ENCODE data around the gene KREMEN1. TPM values are rescaled to one million over a fixed set of nuclear protein-coding genes. Genes with fewer than 3 reads are reported as not detected.

Gene KREMEN1
- total and polyA plus RNA-seq, 2 experiments from 2014 or later, result 1.8 to 3.8 TPM

DNA sequence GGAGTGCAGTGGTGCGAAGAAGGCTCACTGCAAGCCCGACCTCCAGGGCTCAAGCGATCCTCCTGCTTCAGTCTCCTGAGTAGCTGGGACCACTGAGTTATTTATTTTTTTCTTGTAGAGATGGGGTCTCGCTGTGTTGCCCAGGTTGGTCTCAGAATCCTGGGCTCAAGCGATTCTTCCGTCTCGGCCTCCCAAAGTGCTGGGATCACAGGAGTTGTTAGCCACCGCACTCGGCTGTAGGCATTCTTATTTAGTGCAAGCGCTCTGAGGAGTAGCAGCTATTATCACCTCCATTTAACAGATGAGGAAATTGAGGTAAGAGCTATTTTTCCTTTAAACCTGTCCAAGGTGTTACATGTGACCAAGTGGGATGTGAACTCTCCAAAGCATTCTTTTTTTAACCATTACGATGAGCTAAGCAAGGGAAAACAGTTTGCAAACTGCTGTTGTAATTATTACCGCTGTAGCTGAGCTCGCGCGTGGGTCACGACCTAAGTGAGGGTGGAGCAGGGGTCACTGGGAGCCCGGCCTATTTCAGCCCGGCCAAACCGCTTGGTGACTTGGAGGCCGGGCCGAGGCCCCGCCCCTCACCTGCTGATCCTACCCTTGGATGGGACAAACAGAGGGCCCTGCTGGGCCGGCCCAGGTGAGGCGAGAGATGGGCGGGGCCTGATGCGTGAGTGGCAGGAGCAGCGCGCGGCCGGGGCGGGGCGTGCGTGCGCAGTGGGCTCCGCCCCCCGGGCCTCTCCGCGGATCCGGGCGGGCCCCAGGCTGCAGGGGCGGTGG lies 449 bp upstream of the KREMEN1 start:
- no peak for TF ChIP-seq NANOG (IDR thresholded peaks at IDR 0.05; ENCODE audit: borderline replicate concordance)
- no peak for TF ChIP-seq POLR2AphosphoS5 (IDR thresholded peaks at IDR 0.05; ENCODE audit: low read depth)
- no peak for TF ChIP-seq CREB1 (CRISPR knock-in tag; IDR thresholded peaks at IDR 0.05; ENCODE audit: low read depth)
- TF ChIP-seq EZH2 (IDR thresholded peaks at IDR 0.05; ENCODE audit: low read depth, unreplicated experiment), result no peak
- TF ChIP-seq EZH2phosphoT487 (IDR thresholded peaks at IDR 0.05; ENCODE audit: unreplicated experiment), result no peak
- no peak for TF ChIP-seq ZNF114 (CRISPR knock-in tag; IDR thresholded peaks at IDR 0.05)
- TF ChIP-seq, protein P1, sequence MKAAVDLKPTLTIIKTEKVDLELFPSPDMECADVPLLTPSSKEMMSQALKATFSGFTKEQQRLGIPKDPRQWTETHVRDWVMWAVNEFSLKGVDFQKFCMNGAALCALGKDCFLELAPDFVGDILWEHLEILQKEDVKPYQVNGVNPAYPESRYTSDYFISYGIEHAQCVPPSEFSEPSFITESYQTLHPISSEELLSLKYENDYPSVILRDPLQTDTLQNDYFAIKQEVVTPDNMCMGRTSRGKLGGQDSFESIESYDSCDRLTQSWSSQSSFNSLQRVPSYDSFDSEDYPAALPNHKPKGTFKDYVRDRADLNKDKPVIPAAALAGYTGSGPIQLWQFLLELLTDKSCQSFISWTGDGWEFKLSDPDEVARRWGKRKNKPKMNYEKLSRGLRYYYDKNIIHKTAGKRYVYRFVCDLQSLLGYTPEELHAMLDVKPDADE (IDR thresholded peaks at IDR 0.05), result no peak
- TF ChIP-seq, protein P2, sequence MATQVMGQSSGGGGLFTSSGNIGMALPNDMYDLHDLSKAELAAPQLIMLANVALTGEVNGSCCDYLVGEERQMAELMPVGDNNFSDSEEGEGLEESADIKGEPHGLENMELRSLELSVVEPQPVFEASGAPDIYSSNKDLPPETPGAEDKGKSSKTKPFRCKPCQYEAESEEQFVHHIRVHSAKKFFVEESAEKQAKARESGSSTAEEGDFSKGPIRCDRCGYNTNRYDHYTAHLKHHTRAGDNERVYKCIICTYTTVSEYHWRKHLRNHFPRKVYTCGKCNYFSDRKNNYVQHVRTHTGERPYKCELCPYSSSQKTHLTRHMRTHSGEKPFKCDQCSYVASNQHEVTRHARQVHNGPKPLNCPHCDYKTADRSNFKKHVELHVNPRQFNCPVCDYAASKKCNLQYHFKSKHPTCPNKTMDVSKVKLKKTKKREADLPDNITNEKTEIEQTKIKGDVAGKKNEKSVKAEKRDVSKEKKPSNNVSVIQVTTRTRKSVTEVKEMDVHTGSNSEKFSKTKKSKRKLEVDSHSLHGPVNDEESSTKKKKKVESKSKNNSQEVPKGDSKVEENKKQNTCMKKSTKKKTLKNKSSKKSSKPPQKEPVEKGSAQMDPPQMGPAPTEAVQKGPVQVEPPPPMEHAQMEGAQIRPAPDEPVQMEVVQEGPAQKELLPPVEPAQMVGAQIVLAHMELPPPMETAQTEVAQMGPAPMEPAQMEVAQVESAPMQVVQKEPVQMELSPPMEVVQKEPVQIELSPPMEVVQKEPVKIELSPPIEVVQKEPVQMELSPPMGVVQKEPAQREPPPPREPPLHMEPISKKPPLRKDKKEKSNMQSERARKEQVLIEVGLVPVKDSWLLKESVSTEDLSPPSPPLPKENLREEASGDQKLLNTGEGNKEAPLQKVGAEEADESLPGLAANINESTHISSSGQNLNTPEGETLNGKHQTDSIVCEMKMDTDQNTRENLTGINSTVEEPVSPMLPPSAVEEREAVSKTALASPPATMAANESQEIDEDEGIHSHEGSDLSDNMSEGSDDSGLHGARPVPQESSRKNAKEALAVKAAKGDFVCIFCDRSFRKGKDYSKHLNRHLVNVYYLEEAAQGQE (IDR thresholded peaks at IDR 0.05; ENCODE audit: unreplicated experiment), result no peak
- H3K36me3 Mint-ChIP-seq (ENCODE audit: low read depth), result no peaks in the 10 kb centered on the region
- peaks cover 46% of the 10 kb centered on the region for H3K27me3 Mint-ChIP-seq (ENCODE audit: insufficient read depth, low read depth, poor library complexity)
- Histone ChIP-seq H3K4me1 (ENCODE audit: insufficient read depth) (peaks cover 18% of the 10 kb centered on the region; the same call in 1 of the 2 replicates), H4K20me1 (replicated peaks; ENCODE audit: insufficient read depth) (no peaks in the 10 kb centered on the region), H3K9me2 (ENCODE audit: insufficient read depth) (no peaks in the 10 kb centered on the region), H2AFZ (no peak overlapping the region), H3K79me2 (replicated peaks; ENCODE audit: insufficient read depth) (no peaks in the 10 kb centered on the region), H3K27me3 (ENCODE audit: insufficient read depth) (peaks cover 62% of the 10 kb centered on the region), H3K27ac (ENCODE audit: low read depth) (no peak overlapping the region), H3K4me3 (peak overlapping the region; percentile 67; the same call in 1 of the 2 replicates), H3K36me3 (ENCODE audit: insufficient read depth) (no peaks in the 10 kb centered on the region), H3K4me2 (peak overlapping the region; percentile 82), H3F3A (replicated peaks; ENCODE audit: low read depth) (peaks cover 8% of the 10 kb centered on the region; the same call in 1 of the 2 replicates)
- ATAC-seq (peak; percentile 71), DNase-seq (ENCODE audit: low spot score) (peak; percentile 98)
- H3K4me1 Mint-ChIP-seq, result peaks cover 14% of the 10 kb centered on the region
- H3K27ac Mint-ChIP-seq, result no peak overlapping the region
- H3K4me3 Mint-ChIP-seq, result peak overlapping the region; percentile 73
- no peaks in the 10 kb centered on the region; the same call in 2 of the 3 replicates for H3K9me3 Mint-ChIP-seq

DNA sequence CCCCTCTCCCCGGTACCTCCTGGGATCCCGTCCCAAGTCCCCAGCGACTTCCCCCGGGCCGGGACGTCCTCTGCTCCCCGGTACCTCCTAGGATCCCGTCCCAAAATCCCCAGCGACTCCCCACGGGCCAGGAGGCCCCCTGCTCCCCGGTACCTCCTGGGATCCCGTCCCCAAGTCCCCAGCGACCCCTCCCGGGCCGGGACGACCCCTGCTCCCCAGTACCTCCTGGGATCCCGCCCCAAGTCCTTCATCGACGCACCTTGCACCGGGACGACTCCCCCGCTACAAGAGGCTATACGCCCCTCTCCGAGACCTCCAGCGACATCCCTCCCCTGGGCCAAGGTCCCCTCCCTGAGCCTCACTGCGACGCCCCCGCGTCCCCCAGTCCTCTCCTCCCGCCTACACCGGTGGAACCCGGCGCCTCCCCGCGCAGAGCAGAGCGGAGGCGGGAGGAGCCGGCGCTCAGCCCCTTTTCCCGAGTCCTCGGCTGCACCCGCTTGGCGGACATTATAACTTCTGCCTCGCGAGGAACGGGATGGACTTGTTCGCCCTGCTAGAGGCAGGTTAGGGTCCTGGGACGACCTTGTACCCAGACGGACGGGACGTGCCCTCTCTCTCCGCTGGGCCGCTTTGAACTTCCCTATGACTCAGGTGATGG lies 912 bp downstream of the KREMEN1 start:
- Histone ChIP-seq H3K4me1 (ENCODE audit: insufficient read depth) (peaks cover 24% of the 10 kb centered on the region; the same call in 1 of the 2 replicates), H3K4me2 (peak overlapping the region; percentile 94), H2AFZ (peak overlapping the region; percentile 89), H3K79me2 (replicated peaks; ENCODE audit: insufficient read depth) (no peaks in the 10 kb centered on the region), H3K27me3 (ENCODE audit: insufficient read depth) (peaks cover 62% of the 10 kb centered on the region), H3K9me2 (ENCODE audit: insufficient read depth) (no peaks in the 10 kb centered on the region), H3K36me3 (ENCODE audit: insufficient read depth) (no peaks in the 10 kb centered on the region), H3K4me3 (peak overlapping the region; percentile 78), H3K27ac (ENCODE audit: low read depth) (no peak overlapping the region), H4K20me1 (replicated peaks; ENCODE audit: insufficient read depth) (no peaks in the 10 kb centered on the region), H3F3A (replicated peaks; ENCODE audit: low read depth) (peaks cover 8% of the 10 kb centered on the region; the same call in 1 of the 2 replicates)
- Mint-ChIP-seq H3K9me3 (no peaks in the 10 kb centered on the region; the same call in 2 of the 3 replicates), H3K27ac (no peak overlapping the region), H3K4me1 (peaks cover 14% of the 10 kb centered on the region), H3K4me3 (peak overlapping the region; percentile 71), H3K27me3 (ENCODE audit: insufficient read depth, low read depth, poor library complexity) (peaks cover 46% of the 10 kb centered on the region), H3K36me3 (ENCODE audit: low read depth) (no peaks in the 10 kb centered on the region)
- DNase-seq (ENCODE audit: low spot score), result peak; percentile 83
- peak; percentile 62 for ATAC-seq
- TF ChIP-seq, protein P3, sequence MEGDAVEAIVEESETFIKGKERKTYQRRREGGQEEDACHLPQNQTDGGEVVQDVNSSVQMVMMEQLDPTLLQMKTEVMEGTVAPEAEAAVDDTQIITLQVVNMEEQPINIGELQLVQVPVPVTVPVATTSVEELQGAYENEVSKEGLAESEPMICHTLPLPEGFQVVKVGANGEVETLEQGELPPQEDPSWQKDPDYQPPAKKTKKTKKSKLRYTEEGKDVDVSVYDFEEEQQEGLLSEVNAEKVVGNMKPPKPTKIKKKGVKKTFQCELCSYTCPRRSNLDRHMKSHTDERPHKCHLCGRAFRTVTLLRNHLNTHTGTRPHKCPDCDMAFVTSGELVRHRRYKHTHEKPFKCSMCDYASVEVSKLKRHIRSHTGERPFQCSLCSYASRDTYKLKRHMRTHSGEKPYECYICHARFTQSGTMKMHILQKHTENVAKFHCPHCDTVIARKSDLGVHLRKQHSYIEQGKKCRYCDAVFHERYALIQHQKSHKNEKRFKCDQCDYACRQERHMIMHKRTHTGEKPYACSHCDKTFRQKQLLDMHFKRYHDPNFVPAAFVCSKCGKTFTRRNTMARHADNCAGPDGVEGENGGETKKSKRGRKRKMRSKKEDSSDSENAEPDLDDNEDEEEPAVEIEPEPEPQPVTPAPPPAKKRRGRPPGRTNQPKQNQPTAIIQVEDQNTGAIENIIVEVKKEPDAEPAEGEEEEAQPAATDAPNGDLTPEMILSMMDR (conservative IDR thresholded peaks at IDR 0.05; ENCODE audit: low read depth in 2 of 2), result 0 out of 4 replicates have a peak, but pooled peaks of 1 of the 2 experiments have one; percentile 11
- TF ChIP-seq EZH2 (IDR thresholded peaks at IDR 0.05; ENCODE audit: low read depth, unreplicated experiment) (peak; percentile 40), POLR2AphosphoS5 (IDR thresholded peaks at IDR 0.05; ENCODE audit: low read depth) (no peak)
